OCI-LY1 (cell line): ENCODE data around the gene DYNC1LI1.

ENCODE experiments used
- H2AFZ ChIP-seq: fragments of 200-600 bp; sonication (generic), shearing (Covaris generic); 2 replicates; pipeline ENCODE4 v1.6.0; 2014; ENCODE audit warnings: antibody characterized with exemption, mild to moderate bottlenecking, low read length
- H3F3A ChIP-seq: fragments of 200-600 bp; sonication (generic), shearing (Covaris generic); 2 replicates; pipeline ENCODE4 v1.6.0; 2014; ENCODE audit warnings: mild to moderate bottlenecking, antibody characterized with exemption, low read length, moderate library complexity; ENCODE audit not compliant: insufficient read depth
- H3K27ac ChIP-seq: fragments of 200-600 bp; sonication (generic); 2 replicates; pipeline ENCODE4 v1.5.1; 2014; ENCODE audit warnings: low read length, mixed run types, mild to moderate bottlenecking, low read depth; ENCODE audit not compliant: poor library complexity, severe bottlenecking
- H3K27me3 ChIP-seq: fragments of 200-600 bp; sonication (generic); 2 replicates; pipeline ENCODE4 v1.6.0; 2014; ENCODE audit warnings: antibody characterized with exemption, mild to moderate bottlenecking, low read length, moderate library complexity; ENCODE audit not compliant: insufficient read depth
- H3K36me3 ChIP-seq: fragments of 200-600 bp; sonication (generic); 2 replicates; pipeline ENCODE4 v1.6.1; 2014; ENCODE audit warnings: mild to moderate bottlenecking, antibody characterized with exemption, low read length, moderate library complexity, mixed read lengths; ENCODE audit not compliant: insufficient read depth
- H3K4me1 ChIP-seq: fragments of 200-600 bp; sonication (generic); 2 replicates; pipeline ENCODE4 v1.5.1; 2014; ENCODE audit warnings: mild to moderate bottlenecking, low read length, moderate library complexity; ENCODE audit not compliant: insufficient read depth, severe bottlenecking
- H3K4me2 ChIP-seq: fragments of 200-600 bp; sonication (generic), shearing (Covaris generic); 2 replicates; pipeline ENCODE4 v1.6.1; 2014; ENCODE audit warnings: low read length
- H3K4me3 ChIP-seq: fragments of 200-600 bp; sonication (generic); 2 replicates; pipeline ENCODE4 v1.5.1; 2014; ENCODE audit warnings: low read length, low read depth, mild to moderate bottlenecking, mixed read lengths; ENCODE audit not compliant: poor library complexity, severe bottlenecking
- H3K79me2 ChIP-seq: fragments of 200-600 bp; shearing (Covaris generic); 2 replicates; pipeline ENCODE4 v1.6.1; 2016; ENCODE audit warnings: mixed run types, low read length, mixed read lengths; ENCODE audit not compliant: insufficient read depth
- H3K9ac ChIP-seq: fragments of 200-600 bp; sonication (generic), shearing (Covaris generic); 2 replicates; pipeline ENCODE4 v1.6.1; 2014; ENCODE audit warnings: mild to moderate bottlenecking, low read length, mixed read lengths
- H3K9me2 ChIP-seq: fragments of 200-600 bp; sonication (generic), shearing (Covaris generic); 2 replicates; pipeline ENCODE4 v1.6.1; 2014; ENCODE audit warnings: low read depth, mild to moderate bottlenecking, low read length, mixed read lengths
- H3K9me3 ChIP-seq: fragments of 200-600 bp; shearing (Covaris generic); 2 replicates; pipeline ENCODE4 v1.6.1; 2014; ENCODE audit warnings: low read length, mixed read lengths
- H4K20me1 ChIP-seq: fragments of 200-600 bp; sonication (generic), shearing (Covaris generic); 2 replicates; pipeline ENCODE4 v1.6.0; 2016; ENCODE audit warnings: mild to moderate bottlenecking, low read length; ENCODE audit not compliant: insufficient read depth
- CTCF ChIP-seq: fragments of 200-600 bp; sonication (generic), shearing (Covaris generic); IDR thresholded peaks from 2 replicates; pipeline ENCODE4 v1.5.1; 2017; ENCODE audit warnings: mild to moderate bottlenecking, antibody characterized with exemption, low read length, moderate library complexity, mixed read lengths
- EZH2 ChIP-seq: fragments of 200-600 bp; sonication (generic), shearing (Covaris generic); IDR thresholded peaks from 2 replicates; pipeline ENCODE4 v1.8.0; 2017; ENCODE audit warnings: borderline replicate concordance, mixed run types, mild to moderate bottlenecking, antibody characterized with exemption, low read length, moderate library complexity, mixed read lengths

The DYNC1LI1 gene

GRCh38 chr3:32540899-32541298, 29.8 kb downstream of the DYNC1LI1 start:
- no peak overlapping the region for H3K27ac ChIP-seq
- no peak overlapping the region for H3K4me3 ChIP-seq
- H3K9me2 ChIP-seq, result no peaks in the 10 kb centered on the region
- 0 out of 2 replicates have a peak, but pooled peaks cover 3% of the 10 kb centered on the region for H3K79me2 ChIP-seq
- peaks cover 43% of the 10 kb centered on the region for H3K36me3 ChIP-seq
- no peak overlapping the region for H3K4me2 ChIP-seq
- TF ChIP-seq EZH2 (no peak), CTCF (no peak)
- no peak overlapping the region for H3K9ac ChIP-seq
- H3K9me3 ChIP-seq, result no peaks in the 10 kb centered on the region
- no peaks in the 10 kb centered on the region for H3K27me3 ChIP-seq
- no peaks in the 10 kb centered on the region for H4K20me1 ChIP-seq
- H3F3A ChIP-seq, result no peaks in the 10 kb centered on the region
- H2AFZ ChIP-seq, result no peak overlapping the region
- no peaks in the 10 kb centered on the region for H3K4me1 ChIP-seq

- Histone ChIP-seq H3K9me3 (no peaks in the 10 kb centered on the region), H3K4me2 (no peak overlapping the region), H3K4me3 (no peak overlapping the region), H3K36me3 (peaks cover 75% of the 10 kb centered on the region), H3K79me2 (no peaks in the 10 kb centered on the region), H3K4me1 (no peaks in the 10 kb centered on the region), H2AFZ (no peak overlapping the region), H3K27me3 (no peaks in the 10 kb centered on the region), H4K20me1 (no peaks in the 10 kb centered on the region), H3F3A (no peaks in the 10 kb centered on the region; the same call in 1 of the 2 replicates), H3K9ac (no peak overlapping the region), H3K9me2 (no peaks in the 10 kb centered on the region), H3K27ac (no peak overlapping the region)
- TF ChIP-seq CTCF (no peak), EZH2 (no peak)
These were observed 38.2 kb downstream of the DYNC1LI1 start for GRCh38 chr3:32532434-32532833.

- H3K9me2 ChIP-seq, result no peaks in the 10 kb centered on the region
- no peaks in the 10 kb centered on the region for H4K20me1 ChIP-seq
- H3K9me3 ChIP-seq, result no peaks in the 10 kb centered on the region
- H3K4me2 ChIP-seq, result no peak overlapping the region
- H3K27ac ChIP-seq, result no peak overlapping the region
- no peaks in the 10 kb centered on the region for H3K4me1 ChIP-seq
- no peaks in the 10 kb centered on the region for H3K27me3 ChIP-seq
- H3K79me2 ChIP-seq, result no peaks in the 10 kb centered on the region
- peaks cover 82% of the 10 kb centered on the region for H3K36me3 ChIP-seq
- no peak overlapping the region for H2AFZ ChIP-seq
- no peaks in the 10 kb centered on the region; the same call in 1 of the 2 replicates for H3F3A ChIP-seq
- no peak overlapping the region for H3K9ac ChIP-seq
- no peak overlapping the region for H3K4me3 ChIP-seq
- no peak for TF ChIP-seq EZH2
- no peak for TF ChIP-seq CTCF
These were observed 39.5 kb downstream of the DYNC1LI1 start for GRCh38 chr3:32531010-32531647.
